ENCODE data around the gene GIPR. TPM values are rescaled to one million over a fixed set of nuclear protein-coding genes. Genes with fewer than 3 reads are reported as not detected.
A peak's percentile ranks its signal among the peaks of the same experiment; 100 is the strongest.

Gene GIPR
- total RNA-seq, 1 experiment from 2014 or later: not detected

GRCh38 chr19:45641274-45642105 is 26.5 kb upstream of the GIPR start:
- H3K27me3 ChIP-seq (ENCODE audit: control insufficient read depth, insufficient read depth, low read length): peaks cover 8% of the 10 kb centered on the region
- no peaks in the 10 kb centered on the region for H3K36me3 ChIP-seq (replicated peaks; ENCODE audit: control insufficient read depth, insufficient read depth, low read length)
- DNase-seq: peak; percentile 93
- H3K4me3 ChIP-seq (ENCODE audit: insufficient read depth, low read depth, low read length): peak overlapping the region; percentile 38

- Histone ChIP-seq H3K36me3 (replicated peaks; ENCODE audit: control insufficient read depth, insufficient read depth, low read length) (no peaks in the 10 kb centered on the region), H3K27me3 (ENCODE audit: control insufficient read depth, insufficient read depth, low read length) (peaks cover 8% of the 10 kb centered on the region), H3K4me3 (ENCODE audit: insufficient read depth, low read depth, low read length) (peak overlapping the region; percentile 56)
- DNase-seq: peak; percentile 95
Observed at GRCh38 chr19:45643024-45643926, 24.7 kb upstream of the GIPR start.

DNA sequence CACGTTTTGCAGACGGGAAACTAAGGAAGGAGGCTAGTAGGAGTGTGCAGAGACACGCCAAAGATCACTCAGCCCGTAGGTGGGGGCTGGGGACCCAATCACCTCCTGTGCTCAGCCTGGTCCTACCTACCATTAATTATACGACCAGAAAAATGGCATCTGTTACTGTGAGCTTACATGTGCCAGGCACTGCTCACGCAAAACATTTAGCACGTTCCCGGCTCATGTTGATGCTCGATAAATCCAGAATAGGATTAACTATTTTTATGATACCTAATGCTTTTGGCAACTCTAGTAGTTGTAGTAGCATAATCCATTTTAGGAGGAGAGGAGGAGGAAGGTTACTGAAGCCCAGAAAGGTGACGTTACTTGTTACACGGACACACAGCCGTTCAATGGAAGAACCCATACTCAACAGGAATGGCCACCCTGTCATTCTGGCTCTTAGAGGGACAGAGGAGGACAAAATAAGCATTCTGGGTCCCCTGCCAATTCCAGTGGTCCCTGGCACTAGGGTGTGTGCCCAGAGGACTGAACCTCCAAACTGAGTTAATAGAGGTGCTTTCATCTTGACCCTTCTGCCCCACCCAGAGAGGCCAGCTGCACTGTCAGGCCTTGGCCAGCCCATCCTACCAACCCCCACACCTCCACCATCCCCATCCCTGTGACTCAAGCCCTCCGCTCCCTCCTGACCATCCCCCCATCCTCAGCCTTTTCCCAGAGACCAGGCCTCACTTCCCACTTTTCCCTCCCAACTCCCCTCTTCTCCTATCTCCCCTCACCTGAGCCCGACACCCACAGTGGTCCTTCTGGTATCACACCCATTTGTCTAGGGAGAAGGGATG is 23.9 kb upstream of the GIPR start:
- Histone ChIP-seq H3K36me3 (replicated peaks; ENCODE audit: control insufficient read depth, insufficient read depth, low read length) (no peaks in the 10 kb centered on the region), H3K4me3 (ENCODE audit: insufficient read depth, low read depth, low read length) (peak overlapping the region; percentile 56; the same call in 1 of the 2 replicates), H3K27me3 (ENCODE audit: control insufficient read depth, insufficient read depth, low read length) (peaks cover 8% of the 10 kb centered on the region)
- DNase-seq: peak; percentile 56

GRCh38 chr19:45645068-45645630 is 22.9 kb upstream of the GIPR start:
- Histone ChIP-seq H3K27me3 (ENCODE audit: control insufficient read depth, insufficient read depth, low read length) (peaks cover 8% of the 10 kb centered on the region), H3K4me3 (ENCODE audit: insufficient read depth, low read depth, low read length) (peak overlapping the region; percentile 41), H3K36me3 (replicated peaks; ENCODE audit: control insufficient read depth, insufficient read depth, low read length) (no peaks in the 10 kb centered on the region)
- no peak for DNase-seq

DNA sequence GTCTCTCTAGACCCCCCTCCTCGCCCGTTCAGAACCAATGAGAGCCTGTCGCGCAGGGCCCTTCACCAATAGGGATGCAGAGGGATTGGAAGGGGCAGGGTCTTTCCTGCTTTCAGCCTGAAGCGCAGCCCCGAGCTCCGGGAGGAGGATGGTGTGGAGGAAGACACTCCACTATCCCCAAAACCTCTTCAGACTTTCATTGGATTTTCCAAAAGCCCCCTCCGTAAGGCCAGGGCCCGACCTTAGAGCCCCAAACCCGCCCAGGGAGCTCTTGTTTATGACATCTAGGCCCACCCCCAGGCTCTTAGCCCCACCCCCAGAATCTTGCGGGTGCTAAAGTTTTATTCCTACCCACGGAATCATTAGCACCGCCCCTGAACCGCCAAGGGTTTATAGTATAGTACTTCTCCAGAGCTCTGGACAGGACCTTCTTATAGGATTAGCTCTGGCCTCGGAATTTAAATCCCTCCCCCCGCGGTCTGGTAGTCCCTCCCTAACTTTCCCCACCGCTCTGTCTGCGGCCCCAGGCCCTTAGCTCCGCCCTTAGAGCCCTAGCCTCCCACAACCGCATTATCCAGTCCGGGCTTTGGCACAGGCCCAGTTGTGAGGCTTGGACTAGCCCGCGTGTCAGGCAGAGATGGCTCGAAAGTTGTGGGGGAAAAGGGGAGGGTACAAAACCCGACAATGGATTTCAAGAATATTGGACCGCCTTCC is 22.2 kb upstream of the GIPR start:
- peak overlapping the region; percentile 41 for H3K4me3 ChIP-seq (ENCODE audit: insufficient read depth, low read depth, low read length)
- peak; percentile 97 for DNase-seq
- no peaks in the 10 kb centered on the region for H3K36me3 ChIP-seq (replicated peaks; ENCODE audit: control insufficient read depth, insufficient read depth, low read length)
- H3K27me3 ChIP-seq (ENCODE audit: control insufficient read depth, insufficient read depth, low read length): peaks cover 8% of the 10 kb centered on the region

GRCh38 chr19:45646345-45646698 is 21.7 kb upstream of the GIPR start:
- DNase-seq: no peak
- Histone ChIP-seq H3K4me3 (ENCODE audit: insufficient read depth, low read depth, low read length) (peak overlapping the region; percentile 7; the same call in 1 of the 2 replicates), H3K27me3 (ENCODE audit: control insufficient read depth, insufficient read depth, low read length) (peaks cover 8% of the 10 kb centered on the region), H3K36me3 (replicated peaks; ENCODE audit: control insufficient read depth, insufficient read depth, low read length) (no peaks in the 10 kb centered on the region)

GRCh38 chr19:45650722-45651121 is 17.3 kb upstream of the GIPR start:
- Histone ChIP-seq H3K27me3 (ENCODE audit: control insufficient read depth, insufficient read depth, low read length) (no peaks in the 10 kb centered on the region), H3K36me3 (replicated peaks; ENCODE audit: control insufficient read depth, insufficient read depth, low read length) (no peaks in the 10 kb centered on the region), H3K4me3 (ENCODE audit: insufficient read depth, low read depth, low read length) (no peak overlapping the region)
- DNase-seq: no peak

DNA sequence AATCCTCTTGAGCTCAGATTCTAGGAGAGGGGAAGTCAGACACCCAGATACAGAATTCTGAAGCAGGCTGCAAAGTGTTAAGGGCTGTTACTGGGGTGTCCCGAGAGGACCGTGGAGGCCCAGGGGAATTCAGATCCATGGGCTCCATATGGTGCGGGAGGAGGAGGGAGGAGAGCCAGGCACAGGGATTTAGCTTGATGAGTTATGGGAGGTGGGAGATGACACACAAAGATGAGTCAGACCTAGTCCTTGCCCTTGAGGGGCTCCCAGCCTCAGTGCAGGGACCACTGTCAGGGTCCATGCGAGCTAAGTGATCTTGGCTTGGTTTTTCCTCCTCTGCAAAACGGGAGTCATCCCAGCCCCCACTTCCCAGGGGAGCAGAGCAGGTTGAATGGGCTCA is 14.4 kb upstream of the GIPR start:
- H3K36me3 ChIP-seq (replicated peaks; ENCODE audit: control insufficient read depth, insufficient read depth, low read length): no peaks in the 10 kb centered on the region
- H3K27me3 ChIP-seq (ENCODE audit: control insufficient read depth, insufficient read depth, low read length): no peaks in the 10 kb centered on the region
- H3K4me3 ChIP-seq (ENCODE audit: insufficient read depth, low read depth, low read length): no peak overlapping the region
- DNase-seq: peak; percentile 35

- DNase-seq: no peak
- H3K4me3 ChIP-seq (ENCODE audit: insufficient read depth, low read depth, low read length): no peak overlapping the region
- no peaks in the 10 kb centered on the region for H3K27me3 ChIP-seq (ENCODE audit: control insufficient read depth, insufficient read depth, low read length)
- H3K36me3 ChIP-seq (replicated peaks; ENCODE audit: control insufficient read depth, insufficient read depth, low read length): no peaks in the 10 kb centered on the region
Observed at GRCh38 chr19:45655073-45655472, 12.9 kb upstream of the GIPR start.

- DNase-seq: peak; percentile 67
- no peaks in the 10 kb centered on the region for H3K27me3 ChIP-seq (ENCODE audit: control insufficient read depth, insufficient read depth, low read length)
- no peaks in the 10 kb centered on the region for H3K36me3 ChIP-seq (replicated peaks; ENCODE audit: control insufficient read depth, insufficient read depth, low read length)
- H3K4me3 ChIP-seq (ENCODE audit: insufficient read depth, low read depth, low read length): no peak overlapping the region
Observed at GRCh38 chr19:45657520-45658167, 10.4 kb upstream of the GIPR start.

- no peaks in the 10 kb centered on the region for H3K27me3 ChIP-seq (ENCODE audit: control insufficient read depth, insufficient read depth, low read length)
- DNase-seq: peak; percentile 49
- no peaks in the 10 kb centered on the region for H3K36me3 ChIP-seq (replicated peaks; ENCODE audit: control insufficient read depth, insufficient read depth, low read length)
- H3K4me3 ChIP-seq (ENCODE audit: insufficient read depth, low read depth, low read length): no peak overlapping the region
Observed at GRCh38 chr19:45659096-45659729, 8.8 kb upstream of the GIPR start.

DNA sequence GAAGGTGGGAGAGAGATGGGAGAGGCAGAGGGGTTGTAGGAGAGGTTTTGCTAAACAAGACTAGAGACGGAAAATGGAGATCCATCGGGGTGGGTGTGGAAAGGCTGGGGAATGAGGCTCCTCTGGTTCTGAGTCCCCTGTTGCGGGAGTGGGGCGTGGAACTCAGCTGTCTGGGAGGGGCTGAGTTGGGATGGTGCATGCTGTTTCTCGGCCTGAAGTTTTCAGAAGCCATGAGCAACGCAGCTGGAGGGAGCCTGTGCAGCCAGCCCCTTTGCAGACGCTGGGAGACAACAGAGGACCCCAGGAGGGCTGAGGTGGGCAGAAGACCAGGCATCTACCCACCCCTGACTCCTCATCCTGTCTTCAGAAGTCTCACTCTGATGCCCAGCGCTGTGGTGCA is 7.4 kb upstream of the GIPR start:
- H3K4me3 ChIP-seq (ENCODE audit: insufficient read depth, low read depth, low read length): no peak overlapping the region
- DNase-seq: peak; percentile 49
- no peaks in the 10 kb centered on the region for H3K27me3 ChIP-seq (ENCODE audit: control insufficient read depth, insufficient read depth, low read length)
- no peaks in the 10 kb centered on the region for H3K36me3 ChIP-seq (replicated peaks; ENCODE audit: control insufficient read depth, insufficient read depth, low read length)

GRCh38 chr19:45663800-45664199 is 4.2 kb upstream of the GIPR start:
- Histone ChIP-seq H3K27me3 (ENCODE audit: control insufficient read depth, insufficient read depth, low read length) (peaks cover 8% of the 10 kb centered on the region), H3K4me3 (ENCODE audit: insufficient read depth, low read depth, low read length) (no peak overlapping the region), H3K36me3 (replicated peaks; ENCODE audit: control insufficient read depth, insufficient read depth, low read length) (no peaks in the 10 kb centered on the region)
- no peak for DNase-seq
